Colonic mucosa (tissue), 4 donors: ENCODE data around the gene CCDC91. TPM values are rescaled to one million over a fixed set of nuclear protein-coding genes. Genes with fewer than 3 reads are reported as not detected.

ENCODE experiments used
- DNase-seq: peaks from one replicate; pipeline ENCODE4 v3.0.0-alpha.2; 2020
- H3K27ac ChIP-seq: fragments of 200-600 bp; one replicate; pipeline ENCODE4 v1.8.0; 2021
- H3K27me3 ChIP-seq: fragments of 200-600 bp; one replicate; pipeline ENCODE4 v1.8.0; 2021
- H3K36me3 ChIP-seq: fragments of 200-600 bp; one replicate; pipeline ENCODE4 v1.8.0; 2021
- H3K4me1 ChIP-seq: fragments of 200-600 bp; one replicate; pipeline ENCODE4 v1.8.0; 2021; ENCODE audit warnings: mild to moderate bottlenecking
- H3K4me3 ChIP-seq: fragments of 200-600 bp; one replicate; pipeline ENCODE4 v1.8.0; 2021
- H3K9ac ChIP-seq, 2 donors: one replicate each; pipeline ENCODE4 v1.7.0; 2013; ENCODE audit warnings: control low read depth in 2 of 2, low read depth in 2 of 2, low read length in 2 of 2
- H3K9me3 ChIP-seq: fragments of 200-600 bp; one replicate; pipeline ENCODE4 v1.8.0; 2021
- CTCF ChIP-seq: fragments of 200-600 bp; IDR thresholded peaks from one replicate; pipeline ENCODE4 v1.8.0; 2022; ENCODE audit warnings: antibody characterized with exemption, mild to moderate bottlenecking
- intact Hi-C: fragments of 100-400 bp; cut with DNase I; formaldehyde crosslinking; loops from one replicate; pipeline ENCODE4 v1.14.1; 2022
- total RNA-seq, 2 donors: library from RNA; stranded (reverse); fragmentation: NEBNext Ultra II Directional in 1 of 2; extraction: Animal tissue kit (Norgen Biotek cat#: 25700) in 1 of 2; gene quantifications; one replicate each; pipeline ENCODE4 v1.2.1, GENCODE V29; 2021
- donor health status: healthy.
- donor health status: DM: no; HTN: no; CAD: no.
- donor health status: DM: no; HTN: no; CAD: no.

CCDC91 gene
- total RNA-seq, 2 donors from 2014 or later: 15.6 to 20.5 TPM

GRCh38 chr12:28156362-28156761 lies 33.9 kb upstream of the CCDC91 start:
- TF ChIP-seq CTCF: no peak
- Histone ChIP-seq H3K4me1 (no peaks in the 10 kb centered on the region), H3K9me3 (no peaks in the 10 kb centered on the region), H3K27me3 (no peaks in the 10 kb centered on the region), H3K4me3 (no peak overlapping the region), H3K27ac (no peak overlapping the region), H3K36me3 (no peaks in the 10 kb centered on the region), H3K9ac (no peak overlapping the region)
- intact Hi-C loops: no loop called here
- no peak for DNase-seq

DNA sequence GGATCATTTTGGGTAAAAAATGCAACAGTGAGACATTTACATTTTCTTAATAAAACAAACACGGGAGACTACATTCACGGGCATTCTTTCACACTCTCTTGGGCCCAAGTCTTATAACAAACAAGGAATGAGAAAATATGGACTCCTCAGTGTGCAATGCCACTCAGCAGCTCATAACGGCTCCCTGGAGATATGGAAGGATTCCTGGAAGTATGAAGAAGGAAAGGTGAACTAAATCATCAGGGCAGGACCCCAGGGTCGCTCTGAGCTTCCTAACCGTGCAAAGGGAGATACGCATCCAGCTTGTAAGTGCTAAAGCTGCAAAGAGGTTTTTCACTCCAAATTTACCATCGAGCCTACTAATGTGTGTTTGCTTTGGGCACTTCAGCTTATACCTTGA lies 33.5 kb upstream of the CCDC91 start:
- H3K4me3 ChIP-seq: no peak overlapping the region
- intact Hi-C loops: no loop called here
- no peaks in the 10 kb centered on the region for H3K9me3 ChIP-seq
- no peaks in the 10 kb centered on the region for H3K4me1 ChIP-seq
- H3K9ac ChIP-seq: no peak overlapping the region
- no peaks in the 10 kb centered on the region for H3K36me3 ChIP-seq
- H3K27ac ChIP-seq: no peak overlapping the region
- no peaks in the 10 kb centered on the region for H3K27me3 ChIP-seq
- no peak for TF ChIP-seq CTCF
- no peak for DNase-seq

DNA sequence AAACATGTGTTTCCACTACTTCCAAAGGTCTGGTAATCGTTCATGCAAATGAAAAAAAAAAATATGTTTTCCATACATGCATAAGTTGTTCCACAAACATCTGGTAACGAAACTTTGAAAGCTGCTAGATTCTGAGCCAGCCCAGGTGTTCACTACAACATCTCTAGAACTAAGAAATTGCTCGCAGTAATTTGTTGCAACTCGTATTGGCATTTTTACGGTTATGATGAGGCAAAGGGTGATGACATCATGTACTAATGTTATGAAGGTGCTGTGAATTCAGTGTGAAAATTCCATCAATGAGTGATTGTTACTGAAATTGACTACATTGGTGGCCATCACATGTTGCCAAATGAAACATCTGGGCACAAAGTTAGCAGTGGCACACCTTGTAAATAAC lies 31.9 kb upstream of the CCDC91 start:
- no peak overlapping the region for H3K4me3 ChIP-seq
- H3K9me3 ChIP-seq: no peaks in the 10 kb centered on the region
- no peaks in the 10 kb centered on the region for H3K27me3 ChIP-seq
- intact Hi-C loops: no loop called here
- H3K9ac ChIP-seq: no peak overlapping the region
- H3K36me3 ChIP-seq: no peaks in the 10 kb centered on the region
- H3K4me1 ChIP-seq: no peaks in the 10 kb centered on the region
- H3K27ac ChIP-seq: no peak overlapping the region
- TF ChIP-seq CTCF: no peak
- no peak for DNase-seq

DNA sequence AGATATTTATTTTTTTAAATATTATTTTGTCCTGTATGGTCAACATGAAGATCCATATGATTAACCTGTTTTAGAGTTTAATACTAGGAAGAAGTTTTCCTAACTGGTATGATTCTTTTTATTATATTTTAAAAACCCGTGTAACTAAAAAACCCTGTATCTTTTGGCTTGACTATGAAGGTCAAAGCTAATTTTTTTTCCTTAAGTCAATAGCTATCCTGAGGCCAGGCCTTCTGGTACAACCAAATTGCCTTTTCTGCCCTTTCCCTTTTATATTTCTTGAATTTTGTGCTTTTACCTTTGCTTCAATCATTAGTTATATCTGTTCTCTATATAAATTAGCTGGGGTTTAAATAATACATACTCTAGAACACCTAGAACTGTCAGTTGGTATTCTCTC lies 30.6 kb upstream of the CCDC91 start:
- no peaks in the 10 kb centered on the region for H3K36me3 ChIP-seq
- intact Hi-C loops: no loop called here
- no peaks in the 10 kb centered on the region for H3K27me3 ChIP-seq
- H3K4me3 ChIP-seq: no peak overlapping the region
- no peak for DNase-seq
- no peak overlapping the region for H3K9ac ChIP-seq
- TF ChIP-seq CTCF: no peak
- H3K27ac ChIP-seq: no peak overlapping the region
- no peaks in the 10 kb centered on the region for H3K9me3 ChIP-seq
- H3K4me1 ChIP-seq: no peaks in the 10 kb centered on the region

DNA sequence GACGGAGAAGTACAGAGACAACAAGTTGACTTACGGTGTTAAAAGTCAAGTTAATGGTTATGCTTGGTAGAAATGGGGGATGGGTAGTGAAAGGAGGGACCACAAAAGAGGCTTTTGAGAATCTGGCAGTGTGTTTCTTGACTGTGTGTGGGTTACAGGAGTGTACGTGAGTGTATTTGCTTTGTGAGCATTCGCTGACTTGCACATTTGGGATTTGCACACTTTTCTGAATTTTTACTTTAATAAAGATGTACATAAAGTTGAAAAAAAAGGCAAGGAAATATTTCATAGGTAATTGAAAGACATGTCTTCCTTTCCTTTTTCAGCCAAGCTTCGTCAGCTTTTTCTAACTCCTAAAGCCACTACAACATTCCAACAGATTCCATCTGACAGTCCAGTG lies 28.6 kb upstream of the CCDC91 start:
- intact Hi-C loops: no loop called here
- H3K4me1 ChIP-seq: no peaks in the 10 kb centered on the region
- DNase-seq: no peak
- H3K9ac ChIP-seq: no peak overlapping the region
- no peaks in the 10 kb centered on the region for H3K36me3 ChIP-seq
- no peak for TF ChIP-seq CTCF
- no peak overlapping the region for H3K27ac ChIP-seq
- H3K9me3 ChIP-seq: no peaks in the 10 kb centered on the region
- no peaks in the 10 kb centered on the region for H3K27me3 ChIP-seq
- H3K4me3 ChIP-seq: no peak overlapping the region

DNA sequence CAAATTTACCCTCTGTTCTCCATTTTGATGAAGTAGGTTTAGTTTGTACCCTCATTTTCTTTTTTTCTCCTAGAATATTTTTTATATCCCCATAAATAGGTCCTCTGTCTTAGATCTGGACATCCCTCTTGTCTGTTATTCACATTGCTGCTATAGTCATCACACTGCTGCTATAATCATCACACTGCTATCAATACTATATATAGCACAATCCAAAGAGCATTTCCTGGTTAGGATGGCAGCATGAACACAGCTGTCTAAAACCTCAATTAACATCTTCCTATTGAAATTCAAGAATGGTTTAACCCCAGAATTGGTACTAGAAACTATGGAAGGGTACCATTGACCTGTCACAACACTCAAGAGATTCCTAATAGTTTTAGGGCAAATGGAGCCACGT lies 27.6 kb upstream of the CCDC91 start:
- intact Hi-C loops: no loop called here
- no peaks in the 10 kb centered on the region for H3K36me3 ChIP-seq
- no peak overlapping the region for H3K4me3 ChIP-seq
- H3K27ac ChIP-seq: no peak overlapping the region
- no peaks in the 10 kb centered on the region for H3K4me1 ChIP-seq
- no peak for DNase-seq
- H3K27me3 ChIP-seq: no peaks in the 10 kb centered on the region
- no peak for TF ChIP-seq CTCF
- H3K9me3 ChIP-seq: no peaks in the 10 kb centered on the region
- H3K9ac ChIP-seq: no peak overlapping the region
